ENCODE results near the gene DNAH10.
"Not testable (repeated sequence)": the region's sequence is repeated elsewhere in the genome, so short reads cannot be mapped to it uniquely, and the experiment has no call there.

DNAH10 gene

GRCh38 chr12:123772074-123772473 is 10.0 kb downstream of the DNAH10 start:
- Histone ChIP-seq H3K27me3 (ENCODE audit: insufficient read depth, low read length) (no peaks in the 10 kb centered on the region), H3K27ac (ENCODE audit: low read length) (no peak overlapping the region), H3K4me1 (ENCODE audit: insufficient read depth, low read length) (no peaks in the 10 kb centered on the region), H3K36me3 (ENCODE audit: insufficient read depth, low read depth, low read length) (no peaks in the 10 kb centered on the region), H3K9me3 (ENCODE audit: insufficient read depth, low read depth, low read length) (no peaks in the 10 kb centered on the region), H3K4me3 (ENCODE audit: low read length) (no peak overlapping the region), H3K9ac (ENCODE audit: low read depth, low read length) (no peak overlapping the region)

GRCh38 chr12:123773375-123773774 is 11.3 kb downstream of the DNAH10 start:
- Histone ChIP-seq H3K9me3 (ENCODE audit: insufficient read depth, low read depth, low read length) (no peaks in the 10 kb centered on the region), H3K36me3 (ENCODE audit: insufficient read depth, low read depth, low read length) (no peaks in the 10 kb centered on the region), H3K27me3 (ENCODE audit: insufficient read depth, low read length) (no peaks in the 10 kb centered on the region), H3K27ac (ENCODE audit: low read length) (no peak overlapping the region), H3K4me3 (ENCODE audit: low read length) (no peak overlapping the region), H3K9ac (ENCODE audit: low read depth, low read length) (no peak overlapping the region), H3K4me1 (ENCODE audit: insufficient read depth, low read length) (no peaks in the 10 kb centered on the region)

- H3K4me3 ChIP-seq (ENCODE audit: low read length), result no peak overlapping the region
- H3K27me3 ChIP-seq (ENCODE audit: insufficient read depth, low read length), result no peaks in the 10 kb centered on the region
- no peak overlapping the region for H3K27ac ChIP-seq (ENCODE audit: low read length)
- no peaks in the 10 kb centered on the region for H3K9me3 ChIP-seq (ENCODE audit: insufficient read depth, low read depth, low read length)
- H3K4me1 ChIP-seq (ENCODE audit: insufficient read depth, low read length), result no peaks in the 10 kb centered on the region
- no peaks in the 10 kb centered on the region for H3K36me3 ChIP-seq (ENCODE audit: insufficient read depth, low read depth, low read length)
- no peak overlapping the region for H3K9ac ChIP-seq (ENCODE audit: low read depth, low read length)
Observed at GRCh38 chr12:123779551-123779950, 17.4 kb downstream of the DNAH10 start.

- Histone ChIP-seq H3K36me3 (ENCODE audit: insufficient read depth, low read depth, low read length) (no peaks in the 10 kb centered on the region), H3K27ac (ENCODE audit: low read length) (no peak overlapping the region), H3K9ac (ENCODE audit: low read depth, low read length) (no peak overlapping the region), H3K27me3 (ENCODE audit: insufficient read depth, low read length) (no peaks in the 10 kb centered on the region), H3K4me3 (ENCODE audit: low read length) (no peak overlapping the region), H3K9me3 (ENCODE audit: insufficient read depth, low read depth, low read length) (no peaks in the 10 kb centered on the region), H3K4me1 (ENCODE audit: insufficient read depth, low read length) (no peaks in the 10 kb centered on the region)
Observed at GRCh38 chr12:123782997-123783792, 21.1 kb downstream of the DNAH10 start.

GRCh38 chr12:123787466-123787865 is 25.4 kb downstream of the DNAH10 start:
- no peak overlapping the region for H3K27ac ChIP-seq (ENCODE audit: low read length)
- no peaks in the 10 kb centered on the region for H3K36me3 ChIP-seq (ENCODE audit: insufficient read depth, low read depth, low read length)
- H3K27me3 ChIP-seq (ENCODE audit: insufficient read depth, low read length), result no peaks in the 10 kb centered on the region
- H3K9ac ChIP-seq (ENCODE audit: low read depth, low read length), result no peak overlapping the region
- H3K4me3 ChIP-seq (ENCODE audit: low read length), result no peak overlapping the region
- no peaks in the 10 kb centered on the region for H3K4me1 ChIP-seq (ENCODE audit: insufficient read depth, low read length)
- no peaks in the 10 kb centered on the region for H3K9me3 ChIP-seq (ENCODE audit: insufficient read depth, low read depth, low read length)

GRCh38 chr12:123788541-123788940 is 26.4 kb downstream of the DNAH10 start:
- H3K36me3 ChIP-seq (ENCODE audit: insufficient read depth, low read depth, low read length), result no peaks in the 10 kb centered on the region
- no peaks in the 10 kb centered on the region for H3K27me3 ChIP-seq (ENCODE audit: insufficient read depth, low read length)
- no peaks in the 10 kb centered on the region for H3K4me1 ChIP-seq (ENCODE audit: insufficient read depth, low read length)
- H3K9ac ChIP-seq (ENCODE audit: low read depth, low read length), result no peak overlapping the region
- H3K4me3 ChIP-seq (ENCODE audit: low read length), result no peak overlapping the region
- H3K27ac ChIP-seq (ENCODE audit: low read length), result no peak overlapping the region
- H3K9me3 ChIP-seq (ENCODE audit: insufficient read depth, low read depth, low read length), result no peaks in the 10 kb centered on the region

- not testable (repeated sequence) for H3K9ac ChIP-seq (ENCODE audit: low read depth, low read length); H3K27me3 ChIP-seq (ENCODE audit: insufficient read depth, low read length); H3K4me3 ChIP-seq (ENCODE audit: low read length); H3K4me1 ChIP-seq (ENCODE audit: insufficient read depth, low read length); H3K36me3 ChIP-seq (ENCODE audit: insufficient read depth, low read depth, low read length); H3K27ac ChIP-seq (ENCODE audit: low read length); H3K9me3 ChIP-seq (ENCODE audit: insufficient read depth, low read depth, low read length)
Observed at GRCh38 chr12:123789422-123789821, 27.3 kb downstream of the DNAH10 start.

- Histone ChIP-seq H3K9ac (ENCODE audit: low read depth, low read length) (no peak overlapping the region), H3K9me3 (ENCODE audit: insufficient read depth, low read depth, low read length) (no peaks in the 10 kb centered on the region), H3K4me3 (ENCODE audit: low read length) (no peak overlapping the region), H3K27me3 (ENCODE audit: insufficient read depth, low read length) (no peaks in the 10 kb centered on the region), H3K4me1 (ENCODE audit: insufficient read depth, low read length) (no peaks in the 10 kb centered on the region), H3K27ac (ENCODE audit: low read length) (no peak overlapping the region), H3K36me3 (ENCODE audit: insufficient read depth, low read depth, low read length) (no peaks in the 10 kb centered on the region)
Observed at GRCh38 chr12:123790905-123791467, 28.9 kb downstream of the DNAH10 start.

GRCh38 chr12:123794027-123794426 is 31.9 kb downstream of the DNAH10 start:
- Histone ChIP-seq H3K4me3 (ENCODE audit: low read length) (no peak overlapping the region), H3K9ac (ENCODE audit: low read depth, low read length) (no peak overlapping the region), H3K9me3 (ENCODE audit: insufficient read depth, low read depth, low read length) (no peaks in the 10 kb centered on the region), H3K4me1 (ENCODE audit: insufficient read depth, low read length) (no peaks in the 10 kb centered on the region), H3K27ac (ENCODE audit: low read length) (no peak overlapping the region), H3K36me3 (ENCODE audit: insufficient read depth, low read depth, low read length) (no peaks in the 10 kb centered on the region), H3K27me3 (ENCODE audit: insufficient read depth, low read length) (no peaks in the 10 kb centered on the region)

- H3K36me3 ChIP-seq (ENCODE audit: insufficient read depth, low read depth, low read length), result no peaks in the 10 kb centered on the region
- no peak overlapping the region for H3K9ac ChIP-seq (ENCODE audit: low read depth, low read length)
- H3K27ac ChIP-seq (ENCODE audit: low read length), result no peak overlapping the region
Observed at GRCh38 chr12:123798518-123798917, 36.4 kb downstream of the DNAH10 start.

GRCh38 chr12:123799227-123799626 is 37.1 kb downstream of the DNAH10 start:
- H3K4me1 ChIP-seq (ENCODE audit: insufficient read depth, low read length), result no peaks in the 10 kb centered on the region
- H3K9ac ChIP-seq (ENCODE audit: low read depth, low read length), result no peak overlapping the region
- no peaks in the 10 kb centered on the region for H3K9me3 ChIP-seq (ENCODE audit: insufficient read depth, low read depth, low read length)
- H3K4me3 ChIP-seq (ENCODE audit: low read length), result no peak overlapping the region
- no peaks in the 10 kb centered on the region for H3K36me3 ChIP-seq (ENCODE audit: insufficient read depth, low read depth, low read length)
- no peaks in the 10 kb centered on the region for H3K27me3 ChIP-seq (ENCODE audit: insufficient read depth, low read length)
- no peak overlapping the region for H3K27ac ChIP-seq (ENCODE audit: low read length)

More at GRCh38 chr12:123798518-123798917, 36.4 kb downstream of the DNAH10 start:
- H3K4me3 ChIP-seq (ENCODE audit: low read length), result no peak overlapping the region
- H3K27me3 ChIP-seq (ENCODE audit: insufficient read depth, low read length), result no peaks in the 10 kb centered on the region
- no peaks in the 10 kb centered on the region for H3K4me1 ChIP-seq (ENCODE audit: insufficient read depth, low read length)
- H3K9me3 ChIP-seq (ENCODE audit: insufficient read depth, low read depth, low read length), result no peaks in the 10 kb centered on the region

- Histone ChIP-seq H3K9ac (ENCODE audit: low read depth, low read length) (no peak overlapping the region), H3K4me3 (ENCODE audit: low read length) (no peak overlapping the region), H3K36me3 (ENCODE audit: insufficient read depth, low read depth, low read length) (no peaks in the 10 kb centered on the region), H3K27ac (ENCODE audit: low read length) (no peak overlapping the region), H3K9me3 (ENCODE audit: insufficient read depth, low read depth, low read length) (no peaks in the 10 kb centered on the region), H3K4me1 (ENCODE audit: insufficient read depth, low read length) (no peaks in the 10 kb centered on the region), H3K27me3 (ENCODE audit: insufficient read depth, low read length) (no peaks in the 10 kb centered on the region)
Observed at GRCh38 chr12:123801573-123802178, 39.6 kb downstream of the DNAH10 start.
